Measurements from ENCODE around the gene SCN2A. TPM values are rescaled to one million over a fixed set of nuclear protein-coding genes. Genes with fewer than 3 reads are reported as not detected.
A peak's percentile ranks its signal among the peaks of the same experiment; 100 is the strongest.
"Not testable (repeated sequence)": the region's sequence is repeated elsewhere in the genome, so short reads cannot be mapped to it uniquely, and the experiment has no call there.

SCN2A gene
- total RNA-seq, 1 donor from 2014 or later = 0.35 TPM

DNA sequence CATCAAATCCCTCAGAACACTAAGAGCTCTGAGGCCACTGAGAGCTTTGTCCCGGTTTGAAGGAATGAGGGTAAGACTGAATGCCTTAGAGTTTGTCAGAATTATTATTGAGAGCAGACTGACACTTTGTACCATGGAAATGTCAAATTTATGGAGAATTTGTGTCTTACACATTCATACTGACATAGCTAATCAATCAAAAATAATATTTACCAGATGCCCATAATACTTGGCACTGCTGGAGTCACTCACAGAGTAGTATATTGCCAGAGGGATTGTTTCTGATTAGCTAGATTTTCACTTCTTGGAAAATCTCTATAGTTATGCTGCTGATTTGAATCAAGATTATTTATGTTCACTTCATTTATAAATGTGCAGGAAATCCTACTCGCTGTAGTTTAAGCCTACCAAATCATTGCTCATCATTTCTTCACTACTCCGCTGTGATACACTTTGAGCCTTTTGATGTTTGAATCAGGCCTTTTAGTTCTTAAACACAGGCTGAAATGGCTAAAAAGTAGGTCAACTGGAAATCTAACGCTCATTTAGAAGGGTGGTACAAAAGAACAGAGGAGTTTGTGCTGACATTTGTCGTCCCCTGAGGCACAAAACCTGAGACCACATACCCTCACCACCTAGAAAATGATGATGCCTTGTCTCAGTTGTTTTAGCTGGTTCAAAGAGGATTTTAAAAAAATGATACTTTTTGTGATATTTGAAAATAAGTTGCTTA is 134.2 kb downstream of the SCN2A start:
- H3K4me1 ChIP-seq = peaks cover 10% of the 10 kb centered on the region
- DNase-seq (no peak), ATAC-seq (no peak)
- TF ChIP-seq, protein P1, sequence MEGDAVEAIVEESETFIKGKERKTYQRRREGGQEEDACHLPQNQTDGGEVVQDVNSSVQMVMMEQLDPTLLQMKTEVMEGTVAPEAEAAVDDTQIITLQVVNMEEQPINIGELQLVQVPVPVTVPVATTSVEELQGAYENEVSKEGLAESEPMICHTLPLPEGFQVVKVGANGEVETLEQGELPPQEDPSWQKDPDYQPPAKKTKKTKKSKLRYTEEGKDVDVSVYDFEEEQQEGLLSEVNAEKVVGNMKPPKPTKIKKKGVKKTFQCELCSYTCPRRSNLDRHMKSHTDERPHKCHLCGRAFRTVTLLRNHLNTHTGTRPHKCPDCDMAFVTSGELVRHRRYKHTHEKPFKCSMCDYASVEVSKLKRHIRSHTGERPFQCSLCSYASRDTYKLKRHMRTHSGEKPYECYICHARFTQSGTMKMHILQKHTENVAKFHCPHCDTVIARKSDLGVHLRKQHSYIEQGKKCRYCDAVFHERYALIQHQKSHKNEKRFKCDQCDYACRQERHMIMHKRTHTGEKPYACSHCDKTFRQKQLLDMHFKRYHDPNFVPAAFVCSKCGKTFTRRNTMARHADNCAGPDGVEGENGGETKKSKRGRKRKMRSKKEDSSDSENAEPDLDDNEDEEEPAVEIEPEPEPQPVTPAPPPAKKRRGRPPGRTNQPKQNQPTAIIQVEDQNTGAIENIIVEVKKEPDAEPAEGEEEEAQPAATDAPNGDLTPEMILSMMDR (IDR thresholded peaks at IDR 0.05) = no peak
- no peaks in the 10 kb centered on the region for H3K9me3 ChIP-seq
- no peak overlapping the region for H3K4me3 ChIP-seq
- no peaks in the 10 kb centered on the region for H3K36me3 ChIP-seq
- H3K27me3 ChIP-seq (ENCODE audit: low read depth) = no peaks in the 10 kb centered on the region
- H3K27ac ChIP-seq = no peak overlapping the region
- intact Hi-C loops (cut with DNase I) = no loop called here

- TF ChIP-seq, protein P1 (IDR thresholded peaks at IDR 0.05) = no peak
- peaks cover 10% of the 10 kb centered on the region for H3K4me1 ChIP-seq
- H3K4me3 ChIP-seq = no peak overlapping the region
- H3K36me3 ChIP-seq = no peaks in the 10 kb centered on the region
- H3K9me3 ChIP-seq = no peaks in the 10 kb centered on the region
- no peak overlapping the region for H3K27ac ChIP-seq
- H3K27me3 ChIP-seq (ENCODE audit: low read depth) = no peaks in the 10 kb centered on the region
- ATAC-seq (peak; percentile 46 to 58), DNase-seq (no peak)
- intact Hi-C loops (cut with DNase I) = no loop called here
These were observed 137.4 kb downstream of the SCN2A start for GRCh38 chr2:165376571-165376975.

DNA sequence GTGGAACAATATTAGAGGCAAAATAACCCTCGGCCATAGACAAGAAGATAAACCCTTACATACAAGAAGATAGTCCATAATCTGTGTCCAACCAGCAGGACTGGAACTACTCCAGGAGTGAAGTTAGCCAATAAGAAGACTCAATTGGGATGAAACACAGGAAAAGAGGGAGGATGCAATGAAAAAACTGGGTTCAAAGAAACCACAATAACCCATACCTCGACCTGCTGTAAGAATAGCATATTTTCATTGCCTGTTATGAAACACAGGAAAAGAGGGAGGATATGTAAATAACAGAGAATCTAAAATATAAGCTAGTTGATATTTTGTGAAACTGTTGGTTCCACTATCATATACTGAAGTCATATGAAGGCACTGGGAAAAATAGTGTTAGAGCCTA is 143.1 kb downstream of the SCN2A start:
- no peaks in the 10 kb centered on the region for H3K36me3 ChIP-seq
- H3K4me3 ChIP-seq = no peak overlapping the region
- TF ChIP-seq, protein P1 (IDR thresholded peaks at IDR 0.05) = no peak
- H3K4me1 ChIP-seq = no peaks in the 10 kb centered on the region
- intact Hi-C loops (cut with DNase I) = no loop called here
- DNase-seq (no peak), ATAC-seq (no peak)
- H3K9me3 ChIP-seq = no peaks in the 10 kb centered on the region
- H3K27me3 ChIP-seq (ENCODE audit: low read depth) = no peaks in the 10 kb centered on the region
- H3K27ac ChIP-seq = no peak overlapping the region

GRCh38 chr2:165390875-165391274 is 151.7 kb downstream of the SCN2A start:
- TF ChIP-seq, protein P1 (IDR thresholded peaks at IDR 0.05) = no peak
- ATAC-seq (no peak), DNase-seq (no peak)
- H3K9me3 ChIP-seq = no peaks in the 10 kb centered on the region
- no peak overlapping the region for H3K4me3 ChIP-seq
- intact Hi-C loops (cut with DNase I) = no loop called here
- no peaks in the 10 kb centered on the region for H3K27me3 ChIP-seq (ENCODE audit: low read depth)
- H3K27ac ChIP-seq = no peak overlapping the region
- no peaks in the 10 kb centered on the region for H3K4me1 ChIP-seq
- H3K36me3 ChIP-seq = no peaks in the 10 kb centered on the region

DNA sequence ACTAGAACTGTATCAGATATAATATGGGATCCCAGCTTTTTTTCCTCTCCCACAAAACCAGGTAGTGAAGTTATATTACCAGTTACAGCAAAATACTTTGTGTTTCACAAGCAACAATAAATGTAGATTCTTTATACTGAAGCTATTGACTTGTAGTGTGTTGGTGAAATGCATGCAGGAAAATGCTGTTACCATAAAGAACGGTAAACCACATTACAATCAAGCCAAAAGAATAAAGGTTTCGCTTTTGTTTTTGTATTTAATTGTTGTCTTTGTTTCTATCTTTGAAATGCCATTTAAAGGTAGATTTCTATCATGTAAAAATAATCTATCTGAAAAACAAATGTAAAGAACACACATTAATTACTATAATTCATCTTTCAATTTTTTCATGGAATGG is 152.6 kb downstream of the SCN2A start:
- DNase-seq (no peak), ATAC-seq (no peak)
- Histone ChIP-seq H3K36me3 (no peaks in the 10 kb centered on the region), H3K9me3 (no peaks in the 10 kb centered on the region), H3K27me3 (ENCODE audit: low read depth) (no peaks in the 10 kb centered on the region), H3K4me1 (no peaks in the 10 kb centered on the region), H3K27ac (no peak overlapping the region), H3K4me3 (no peak overlapping the region)
- TF ChIP-seq, protein P1 (IDR thresholded peaks at IDR 0.05) = no peak
- intact Hi-C loops (cut with DNase I) = no loop called here

DNA sequence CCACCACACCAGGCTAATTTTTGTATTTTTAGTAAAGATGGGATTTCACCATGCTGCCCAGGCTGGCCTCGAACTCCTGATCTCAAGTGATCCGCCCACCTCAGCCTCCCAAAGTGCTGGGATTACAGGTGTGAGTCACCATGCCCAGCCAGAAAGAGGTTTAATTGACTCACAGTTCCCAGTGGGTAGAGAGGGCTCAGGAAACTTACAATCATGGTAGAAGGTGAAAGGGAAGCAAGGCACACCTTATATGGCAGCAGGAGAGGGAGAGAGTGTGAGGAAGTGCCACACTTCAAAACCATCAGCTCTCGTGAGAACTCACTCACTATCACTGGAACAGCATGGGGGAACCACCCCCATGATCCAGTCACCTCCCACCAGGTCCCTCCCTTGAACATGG is 159.4 kb downstream of the SCN2A start:
- not testable (repeated sequence) for H3K27me3 ChIP-seq (ENCODE audit: low read depth); ATAC-seq; H3K27ac ChIP-seq

More for the DNA sequence above, 159.4 kb downstream of the SCN2A start:
- intact Hi-C loops (cut with DNase I); H3K4me3 ChIP-seq; H3K4me1 ChIP-seq; H3K36me3 ChIP-seq; DNase-seq; H3K9me3 ChIP-seq: not testable (repeated sequence)
